GM19240 (cell line): Measurements from ENCODE around the gene MRPL33.

Source experiments
- DNase-seq: peaks from one replicate; pipeline ENCODE4 v3.0.0; 2011; ENCODE audit warnings: low spot score; ENCODE audit not compliant: insufficient read length

Gene MRPL33

GRCh38 chr2:27808418-27808817, 36.9 kb downstream of the MRPL33 start:
- no peak for DNase-seq

- DNase-seq = no peak
Observed at GRCh38 chr2:27808984-27809383, 37.5 kb downstream of the MRPL33 start.

- DNase-seq = no peak
Observed at GRCh38 chr2:27809761-27810241, 38.3 kb downstream of the MRPL33 start.

GRCh38 chr2:27810455-27810854, 38.9 kb downstream of the MRPL33 start:
- DNase-seq = no peak

- no peak for DNase-seq
Observed at GRCh38 chr2:27811768-27812167, 40.2 kb downstream of the MRPL33 start.

GRCh38 chr2:27814758-27815157, 43.2 kb downstream of the MRPL33 start:
- DNase-seq = no peak

GRCh38 chr2:27815860-27816438, 44.4 kb downstream of the MRPL33 start:
- DNase-seq = no peak

GRCh38 chr2:27822049-27822448, 50.5 kb downstream of the MRPL33 start:
- DNase-seq = no peak

GRCh38 chr2:27823135-27823534, 51.6 kb downstream of the MRPL33 start:
- no peak for DNase-seq

GRCh38 chr2:27823569-27823968, 52.0 kb downstream of the MRPL33 start:
- no peak for DNase-seq

- DNase-seq = no peak
Observed at GRCh38 chr2:27824401-27824800, 52.9 kb downstream of the MRPL33 start.

- no peak for DNase-seq
Observed at GRCh38 chr2:27828305-27828704, 56.8 kb downstream of the MRPL33 start.
